Activated T-cell treated with anti-CD3 and anti-CD28 coated beads, Interleukin-2, amount 50 U/mL, for 4 hours (primary cell): ENCODE results near the gene NF1. TPM values are rescaled to one million over a fixed set of nuclear protein-coding genes. Genes with fewer than 3 reads are reported as not detected.
"Not testable (repeated sequence)": the region's sequence is repeated elsewhere in the genome, so short reads cannot be mapped to it uniquely, and the experiment has no call there.

Experiments
- ATAC-seq, 2 donors: fragments of 200-7000 bp; cut with Tn5 transposase; one replicate each; pipeline ENCODE4 v1.10.0; 2021
- DNase-seq: peaks from one replicate; pipeline ENCODE4 v3.0.0-alpha.2; 2020
- H3K27me3 Mint-ChIP-seq: one replicate; pipeline ENCODE4 v1.8.0; 2021; ENCODE audit warnings: low read depth, mixed read lengths
- H3K36me3 Mint-ChIP-seq: one replicate; pipeline ENCODE4 v1.8.0; 2022; ENCODE audit warnings: mixed read lengths; ENCODE audit not compliant: insufficient read depth
- H3K4me1 Mint-ChIP-seq: one replicate; pipeline ENCODE4 v1.8.0; 2021; ENCODE audit warnings: low read depth, mixed read lengths
- H3K4me3 Mint-ChIP-seq: one replicate; pipeline ENCODE4 v1.8.0; 2021; ENCODE audit warnings: mild to moderate bottlenecking, moderate library complexity, mixed read lengths
- H3K9me3 Mint-ChIP-seq: one replicate; pipeline ENCODE4 v1.8.0; 2021; ENCODE audit warnings: mixed read lengths
- total RNA-seq, 3 donors: library from RNA; stranded (reverse); gene quantifications; one replicate each; pipeline ENCODE4 v1.2.1, GENCODE V29; 2021

The NF1 gene
- total RNA-seq, 3 donors from 2014 or later, result 14.2 to 17.9 (median 15.2) TPM

GRCh38 chr17:31328160-31328535 is 233.4 kb downstream of the NF1 start:
- Mint-ChIP-seq H3K36me3 (peaks cover 14% of the 10 kb centered on the region), H3K9me3 (no peaks in the 10 kb centered on the region), H3K4me3 (no peak overlapping the region), H3K4me1 (peaks cover 24% of the 10 kb centered on the region), H3K27me3 (no peaks in the 10 kb centered on the region)
- ATAC-seq (no peak), DNase-seq (no peak)

GRCh38 chr17:31329221-31329620 is 234.4 kb downstream of the NF1 start:
- DNase-seq, result no peak
- Mint-ChIP-seq H3K4me3 (no peak overlapping the region), H3K27me3 (no peaks in the 10 kb centered on the region), H3K4me1 (peaks cover 19% of the 10 kb centered on the region), H3K9me3 (no peaks in the 10 kb centered on the region), H3K36me3 (peaks cover 14% of the 10 kb centered on the region)
- ATAC-seq, result no peak

DNA sequence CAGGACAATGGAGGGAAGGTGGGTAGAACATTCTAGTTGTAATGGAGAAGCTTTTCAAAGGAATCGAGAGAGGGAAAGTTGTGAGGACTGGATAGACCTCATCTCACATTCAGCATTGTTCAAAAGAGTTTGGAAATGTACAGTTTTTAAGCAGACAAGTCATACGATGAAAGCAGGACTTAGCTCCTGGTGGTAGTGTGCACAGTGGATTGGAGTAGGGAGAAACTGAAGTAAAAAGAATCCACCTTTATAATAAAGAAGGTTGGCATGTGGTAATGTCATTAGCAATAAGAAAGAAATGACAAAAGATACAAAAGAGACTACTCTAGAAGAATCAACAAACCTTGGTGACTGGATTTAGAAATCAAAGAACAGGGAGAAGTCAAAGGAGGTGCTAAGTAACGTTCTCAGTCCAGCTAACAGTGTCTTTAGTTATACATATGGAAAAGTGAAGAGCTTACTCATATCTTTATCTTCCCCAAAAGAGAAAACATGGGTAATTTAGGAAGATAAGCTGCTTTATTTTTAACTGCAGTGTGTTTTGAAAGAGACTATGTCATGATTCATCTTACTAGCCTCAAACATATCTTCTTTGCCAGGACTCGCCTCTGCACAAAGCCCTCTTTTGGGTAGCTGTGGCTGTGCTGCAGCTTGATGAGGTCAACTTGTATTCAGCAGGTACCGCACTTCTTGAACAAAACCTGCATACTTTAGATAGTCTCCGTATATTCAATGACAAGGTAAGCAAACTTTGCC is 245.3 kb downstream of the NF1 start:
- Mint-ChIP-seq H3K27me3 (no peaks in the 10 kb centered on the region), H3K4me3 (no peak overlapping the region), H3K9me3 (no peaks in the 10 kb centered on the region), H3K4me1 (no peaks in the 10 kb centered on the region), H3K36me3 (peaks cover 28% of the 10 kb centered on the region)
- ATAC-seq (no peak), DNase-seq (no peak)

DNA sequence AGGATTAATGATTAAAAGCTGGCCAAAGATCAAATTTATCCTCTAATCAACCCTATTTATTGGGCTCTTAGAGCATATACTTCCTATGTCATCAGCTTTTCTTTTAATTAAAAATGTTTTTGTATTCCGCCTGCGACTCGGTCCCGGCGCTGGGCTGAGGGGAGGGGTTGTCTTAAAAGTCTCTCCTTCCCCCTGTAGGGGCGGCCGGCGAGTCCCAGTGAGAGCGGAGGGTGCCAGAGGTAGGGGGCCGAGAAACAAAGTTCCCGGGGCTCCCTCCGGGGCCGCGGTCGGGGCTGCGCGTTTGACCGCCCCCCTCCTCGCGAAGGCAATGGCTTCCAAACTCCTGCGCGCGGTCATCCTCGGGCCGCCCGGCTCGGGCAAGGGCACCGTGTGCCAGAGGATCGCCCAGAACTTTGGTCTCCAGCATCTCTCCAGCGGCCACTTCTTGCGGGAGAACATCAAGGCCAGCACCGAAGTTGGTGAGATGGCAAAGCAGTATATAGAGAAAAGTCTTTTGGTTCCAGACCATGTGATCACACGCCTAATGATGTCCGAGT is 250.5 kb downstream of the NF1 start:
- H3K36me3 Mint-ChIP-seq, result peaks cover 32% of the 10 kb centered on the region
- DNase-seq, H3K9me3 Mint-ChIP-seq, H3K4me1 Mint-ChIP-seq, H3K27me3 Mint-ChIP-seq, H3K4me3 Mint-ChIP-seq, ATAC-seq: not testable (repeated sequence)

DNA sequence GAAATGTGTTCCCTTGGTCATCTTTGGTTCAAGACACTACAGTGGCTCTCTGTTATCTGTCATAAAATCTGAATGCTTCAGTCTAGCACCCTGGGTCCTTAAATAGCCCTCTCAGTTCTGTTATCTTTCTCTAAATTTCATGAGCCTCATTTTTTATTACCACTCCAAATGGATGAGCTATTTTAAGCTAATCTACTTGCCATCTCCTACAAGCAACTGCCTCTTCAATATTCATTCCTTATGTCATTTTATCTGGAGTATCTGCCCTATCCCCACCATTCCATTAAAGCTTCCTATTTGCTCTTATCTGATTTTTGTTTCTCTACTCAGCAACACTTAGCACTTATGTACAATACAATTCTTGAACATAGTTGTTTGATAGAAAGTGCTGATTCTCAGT is 254.7 kb downstream of the NF1 start:
- no peak for DNase-seq
- ATAC-seq, result no peak
- Mint-ChIP-seq H3K36me3 (peaks cover 30% of the 10 kb centered on the region), H3K27me3 (no peaks in the 10 kb centered on the region), H3K9me3 (no peaks in the 10 kb centered on the region), H3K4me1 (no peaks in the 10 kb centered on the region), H3K4me3 (no peak overlapping the region)

GRCh38 chr17:31355935-31356334 is 261.2 kb downstream of the NF1 start:
- ATAC-seq (no peak), DNase-seq (no peak)
- no peaks in the 10 kb centered on the region for H3K4me1 Mint-ChIP-seq
- H3K4me3 Mint-ChIP-seq, result no peak overlapping the region
- no peaks in the 10 kb centered on the region for H3K9me3 Mint-ChIP-seq
- H3K27me3 Mint-ChIP-seq, result no peaks in the 10 kb centered on the region
- peaks cover 39% of the 10 kb centered on the region for H3K36me3 Mint-ChIP-seq

DNA sequence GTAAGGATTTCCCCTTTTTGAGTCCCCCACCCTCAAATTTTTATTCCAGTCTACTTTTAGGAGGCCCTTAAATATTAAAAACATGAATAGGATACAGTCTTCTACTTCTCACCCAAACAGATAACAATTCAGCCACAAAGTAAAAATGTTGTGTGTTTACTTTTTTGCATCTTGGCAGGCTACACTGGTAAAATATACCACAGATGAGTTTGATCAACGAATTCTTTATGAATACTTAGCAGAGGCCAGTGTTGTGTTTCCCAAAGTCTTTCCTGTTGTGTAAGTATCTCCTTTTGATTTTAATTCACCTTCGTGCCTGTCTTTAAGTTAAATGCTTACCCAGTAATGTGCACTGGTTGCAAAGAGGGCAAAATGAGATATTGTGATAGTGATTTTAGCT is 262.3 kb downstream of the NF1 start:
- no peaks in the 10 kb centered on the region for H3K4me1 Mint-ChIP-seq
- H3K36me3 Mint-ChIP-seq, result peaks cover 42% of the 10 kb centered on the region
- H3K9me3 Mint-ChIP-seq, result no peaks in the 10 kb centered on the region
- no peaks in the 10 kb centered on the region for H3K27me3 Mint-ChIP-seq
- ATAC-seq, result no peak
- no peak overlapping the region for H3K4me3 Mint-ChIP-seq
- DNase-seq, result no peak

DNA sequence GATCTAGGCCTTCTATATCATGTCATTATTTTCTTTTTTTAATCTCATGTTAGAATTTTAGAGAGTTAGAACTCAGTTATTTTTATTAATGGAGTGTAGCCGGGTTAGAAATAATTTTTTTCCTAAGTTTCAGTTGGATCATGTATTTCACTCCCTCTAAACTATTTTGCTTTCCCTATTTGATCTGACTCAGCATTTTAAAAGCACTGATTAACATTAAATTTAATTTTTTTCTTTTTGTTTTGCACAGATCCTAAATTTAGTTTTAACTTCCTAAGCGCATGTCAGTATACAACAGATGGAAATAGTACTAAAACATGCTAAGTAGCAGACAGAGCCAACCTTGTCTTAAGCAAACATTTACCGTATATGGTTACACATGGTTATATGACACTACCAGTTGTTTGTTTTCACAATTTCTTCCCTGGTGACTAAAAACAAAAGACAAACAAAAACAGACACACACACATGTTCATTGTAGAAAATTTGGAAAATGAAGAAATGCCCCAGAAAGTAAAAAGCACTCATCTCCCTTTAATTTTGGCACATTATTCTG is 263.1 kb downstream of the NF1 start:
- DNase-seq, result no peak
- Mint-ChIP-seq H3K4me3 (no peak overlapping the region), H3K27me3 (no peaks in the 10 kb centered on the region), H3K4me1 (no peaks in the 10 kb centered on the region), H3K9me3 (no peaks in the 10 kb centered on the region), H3K36me3 (peaks cover 42% of the 10 kb centered on the region)
- ATAC-seq, result no peak

DNA sequence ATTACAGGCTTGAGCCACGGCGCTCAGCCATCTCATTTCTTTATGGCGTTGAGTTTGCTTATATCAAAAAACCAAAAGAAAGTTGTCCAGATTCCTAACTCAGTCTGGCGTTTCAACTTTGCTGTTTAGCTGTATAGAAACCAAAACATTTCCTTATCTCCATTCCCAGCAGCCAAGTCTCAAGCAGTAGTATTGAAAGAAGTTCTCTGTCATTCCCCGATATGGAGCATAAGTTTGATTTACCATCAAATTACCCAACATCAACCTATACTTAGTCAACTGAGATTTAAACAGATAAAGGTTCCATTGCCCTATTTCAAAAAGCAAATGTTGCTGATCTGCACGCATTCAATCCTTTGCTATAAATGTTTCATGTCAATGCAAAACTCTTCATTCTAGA is 269.2 kb downstream of the NF1 start:
- ATAC-seq, result no peak
- DNase-seq, result no peak
- Mint-ChIP-seq H3K9me3 (no peaks in the 10 kb centered on the region), H3K36me3 (peaks cover 17% of the 10 kb centered on the region), H3K4me3 (no peak overlapping the region), H3K4me1 (no peaks in the 10 kb centered on the region), H3K27me3 (no peaks in the 10 kb centered on the region)

DNA sequence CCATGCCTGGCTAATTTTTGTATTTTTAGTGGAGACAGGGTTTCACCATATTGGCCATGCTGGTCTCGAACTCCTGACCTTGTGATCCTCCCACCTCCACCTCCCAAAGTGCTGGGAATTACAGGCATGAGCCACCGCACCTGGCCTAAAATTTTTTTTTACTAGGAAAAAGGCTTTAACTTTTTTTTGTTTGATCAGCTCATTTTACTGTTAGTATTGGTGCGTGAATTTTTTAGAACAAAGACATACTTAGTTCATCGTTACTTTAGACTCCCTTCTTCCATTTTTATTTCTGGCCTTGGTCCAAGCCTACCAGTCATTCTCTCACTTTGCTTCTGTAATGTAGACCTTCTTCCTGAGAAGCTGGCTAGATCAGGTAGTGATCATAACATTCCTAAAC is 271.3 kb downstream of the NF1 start:
- Mint-ChIP-seq H3K4me3 (no peak overlapping the region), H3K4me1 (peaks cover under 1% of the 10 kb centered on the region), H3K27me3 (no peaks in the 10 kb centered on the region), H3K9me3 (no peaks in the 10 kb centered on the region), H3K36me3 (peaks cover 11% of the 10 kb centered on the region)
- no peak for ATAC-seq
- no peak for DNase-seq

- ATAC-seq, result no peak
These were observed 274.5 kb downstream of the NF1 start for GRCh38 chr17:31369266-31369665.

DNA sequence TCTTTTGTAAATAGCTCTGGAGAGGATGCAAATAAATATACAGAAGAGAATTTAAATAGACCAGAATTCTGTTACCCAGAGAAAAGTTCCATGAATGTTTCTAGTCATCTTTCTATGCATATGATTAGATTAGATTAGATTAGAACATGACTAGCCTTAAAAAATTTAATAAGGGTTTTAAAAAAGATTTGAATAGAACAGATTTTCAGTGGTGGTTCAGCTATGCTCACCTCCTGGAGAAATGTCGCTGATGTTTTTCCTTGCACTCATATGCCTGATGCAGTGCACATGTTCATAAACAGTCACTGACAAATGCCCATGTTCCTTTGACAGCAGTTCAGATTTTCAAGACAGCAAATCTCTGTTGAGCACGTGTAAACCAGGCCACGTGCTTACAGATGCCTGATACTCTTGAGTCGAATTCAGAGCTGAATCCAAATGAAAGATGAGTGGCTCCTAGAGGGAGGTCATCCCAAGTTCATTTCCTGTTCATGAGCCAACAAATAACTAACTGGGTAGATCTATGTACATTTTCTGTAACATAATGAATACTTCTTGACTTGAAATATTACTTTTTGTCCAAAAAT is 276.8 kb downstream of the NF1 start:
- H3K27me3 Mint-ChIP-seq, result no peaks in the 10 kb centered on the region
- H3K36me3 Mint-ChIP-seq, result peaks cover 9% of the 10 kb centered on the region
- H3K4me3 Mint-ChIP-seq, result no peak overlapping the region
- no peaks in the 10 kb centered on the region for H3K9me3 Mint-ChIP-seq
- ATAC-seq (no peak), DNase-seq (no peak)
- H3K4me1 Mint-ChIP-seq, result peaks cover 15% of the 10 kb centered on the region

More at GRCh38 chr17:31369266-31369665, 274.5 kb downstream of the NF1 start:
- peaks cover 6% of the 10 kb centered on the region for H3K36me3 Mint-ChIP-seq
- H3K4me1 Mint-ChIP-seq, result peaks cover 15% of the 10 kb centered on the region
- DNase-seq, result no peak
- no peaks in the 10 kb centered on the region for H3K27me3 Mint-ChIP-seq
- H3K9me3 Mint-ChIP-seq, result no peaks in the 10 kb centered on the region
- no peak overlapping the region for H3K4me3 Mint-ChIP-seq

DNA sequence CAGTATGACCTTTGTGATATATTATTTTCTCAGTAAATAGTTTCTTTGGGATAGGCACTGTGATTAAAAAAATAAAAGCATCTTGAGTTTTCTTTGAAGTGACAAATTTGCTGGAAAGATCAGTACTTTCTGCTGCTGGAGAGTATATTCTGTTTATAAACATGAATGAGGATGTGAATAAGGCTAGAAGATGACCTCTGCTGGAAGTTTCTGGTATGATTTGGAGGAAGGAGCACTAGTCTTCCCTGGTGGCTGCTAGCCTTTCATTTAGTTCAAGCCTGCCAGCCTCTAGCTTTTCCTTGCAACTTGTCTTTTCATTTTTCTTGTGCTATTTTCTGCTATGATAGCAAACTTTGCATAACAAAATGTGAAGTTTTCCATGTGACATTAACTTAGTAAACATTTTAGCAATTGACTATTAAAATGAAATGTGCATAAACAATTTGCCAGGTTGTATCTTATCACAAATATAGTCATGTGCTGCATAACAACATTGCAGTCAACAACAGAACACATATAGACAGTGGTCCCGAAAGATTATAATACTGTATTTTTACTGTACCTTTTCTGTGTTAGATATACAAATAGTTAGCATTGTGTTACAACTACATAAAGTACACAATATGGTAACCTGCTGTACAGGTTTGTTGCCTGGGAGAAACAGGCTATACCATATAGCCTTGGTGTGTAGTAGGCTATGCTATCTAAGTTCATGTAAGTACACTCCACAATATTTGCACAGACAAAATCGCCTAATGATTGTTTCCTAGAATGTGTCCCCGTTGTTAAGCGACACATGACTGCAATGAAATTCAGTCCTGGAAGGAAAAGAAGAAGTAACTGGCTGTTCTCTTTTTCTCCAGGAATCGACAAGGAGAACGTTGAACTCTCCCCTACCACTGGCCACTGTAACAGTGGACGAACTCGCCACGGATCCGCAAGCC is 278.6 kb downstream of the NF1 start:
- DNase-seq, result no peak

DNA sequence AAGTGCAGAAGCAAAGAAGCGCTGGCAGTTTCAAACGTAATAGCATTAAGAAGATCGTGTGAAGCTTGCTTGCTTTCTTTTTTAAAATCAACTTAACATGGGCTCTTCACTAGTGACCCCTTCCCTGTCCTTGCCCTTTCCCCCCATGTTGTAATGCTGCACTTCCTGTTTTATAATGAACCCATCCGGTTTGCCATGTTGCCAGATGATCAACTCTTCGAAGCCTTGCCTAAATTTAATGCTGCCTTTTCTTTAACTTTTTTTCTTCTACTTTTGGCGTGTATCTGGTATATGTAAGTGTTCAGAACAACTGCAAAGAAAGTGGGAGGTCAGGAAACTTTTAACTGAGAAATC is 279.3 kb downstream of the NF1 start:
- H3K9me3 Mint-ChIP-seq, result no peaks in the 10 kb centered on the region
- no peaks in the 10 kb centered on the region for H3K27me3 Mint-ChIP-seq
- no peak overlapping the region for H3K4me3 Mint-ChIP-seq
- DNase-seq (no peak), ATAC-seq (no peak)
- peaks cover 9% of the 10 kb centered on the region for H3K36me3 Mint-ChIP-seq
- H3K4me1 Mint-ChIP-seq, result peaks cover 15% of the 10 kb centered on the region

More for the DNA sequence above, 278.6 kb downstream of the NF1 start:
- no peaks in the 10 kb centered on the region for H3K27me3 Mint-ChIP-seq
- no peaks in the 10 kb centered on the region for H3K9me3 Mint-ChIP-seq
- peaks cover 9% of the 10 kb centered on the region for H3K36me3 Mint-ChIP-seq
- ATAC-seq, result peak; percentile 71 to 77
- no peak overlapping the region for H3K4me3 Mint-ChIP-seq
- H3K4me1 Mint-ChIP-seq, result peaks cover 15% of the 10 kb centered on the region
